Measurements from ENCODE around the gene SLN. TPM values are rescaled to one million over a fixed set of nuclear protein-coding genes. Genes with fewer than 3 reads are reported as not detected.
"Not testable (repeated sequence)": the region's sequence is repeated elsewhere in the genome, so short reads cannot be mapped to it uniquely, and the experiment has no call there.

Gene SLN
- total RNA-seq, result not detected

DNA sequence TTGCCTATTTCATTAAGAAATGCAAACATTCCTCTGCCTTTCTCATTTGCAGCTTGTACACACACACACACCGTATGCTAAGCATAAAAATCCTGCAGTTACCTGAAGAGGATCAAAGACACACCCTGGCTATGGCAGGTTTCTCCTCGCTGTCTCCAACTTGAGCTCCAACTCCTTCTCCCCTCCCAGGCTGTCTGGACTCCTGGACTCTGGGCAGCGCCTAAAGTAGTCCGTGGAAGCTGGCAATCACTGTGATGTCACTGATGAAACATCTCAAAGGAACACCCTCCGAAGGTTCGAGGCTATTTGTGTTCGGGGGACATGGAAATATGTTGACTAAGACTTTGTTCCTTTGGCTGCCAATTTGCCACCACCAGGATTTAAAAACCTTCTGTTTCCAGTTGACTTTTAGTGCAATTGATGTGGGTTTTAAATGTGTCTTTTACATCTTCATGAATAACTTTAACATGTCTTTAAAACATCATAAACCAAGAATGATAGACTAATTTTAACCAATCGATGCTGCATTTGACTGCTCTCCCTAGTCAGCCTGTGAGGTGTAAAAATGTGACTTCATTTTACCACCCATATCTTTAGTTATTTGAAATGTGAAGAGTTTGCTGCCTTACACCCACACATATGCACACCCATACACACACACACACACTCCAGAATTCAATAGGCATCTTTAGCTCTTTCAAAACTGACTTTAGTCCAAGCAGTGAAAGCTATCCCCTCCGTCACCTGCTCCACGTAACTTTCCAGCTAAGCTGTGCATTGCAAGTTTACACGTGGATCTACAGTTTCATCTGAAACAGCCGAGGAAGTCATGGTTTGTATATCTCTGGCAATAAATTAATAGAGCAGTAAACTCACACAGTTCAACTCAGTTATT is at the start of gene SLN:
Gene SLN (minus strand): TSS at position 196 of the 895 bp plus-strand sequence.
- Mint-ChIP-seq H3K36me3 (no peaks in the 10 kb centered on the region), H3K27ac (no peak within 1 kb of the TSS), H3K27me3 (peaks cover 28% of the 10 kb centered on the region), H3K4me1 (no peaks in the 10 kb centered on the region), H3K4me3 (no peak within 1 kb of the TSS), H3K9me3 (no peaks in the 10 kb centered on the region)
- DNase-seq, result no peak

DNA sequence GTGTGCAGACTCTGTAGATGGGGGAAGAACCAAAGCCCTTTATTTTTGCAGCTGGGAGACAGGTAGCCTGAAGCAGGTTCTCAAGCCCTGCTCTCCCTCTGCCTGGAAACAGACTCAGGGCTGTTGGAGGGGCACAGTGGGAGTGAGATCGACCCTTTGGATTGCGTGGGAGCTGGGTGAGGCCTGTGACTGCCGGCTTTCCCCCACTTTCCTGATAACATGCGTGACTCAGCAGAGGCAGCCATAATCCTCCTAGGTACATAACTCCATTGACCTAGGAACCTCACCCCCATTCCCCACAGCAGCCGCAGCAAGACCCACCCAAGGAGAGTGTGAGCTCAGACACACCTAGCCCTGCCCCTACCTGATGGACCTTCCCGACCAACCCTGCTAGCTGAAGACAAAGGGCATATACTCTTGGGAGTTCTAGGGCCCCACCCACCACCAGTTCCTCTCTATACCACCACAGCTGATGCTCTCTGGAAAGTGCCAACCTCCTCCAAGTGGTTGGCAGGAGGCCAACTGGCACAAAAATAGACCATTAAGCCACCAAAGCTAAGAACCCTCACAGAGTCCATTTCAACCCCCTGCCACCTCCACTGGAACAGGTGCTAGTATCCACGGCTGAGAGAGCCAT is 47.0 kb upstream of the SLN start:
- not testable (repeated sequence) for H3K36me3 Mint-ChIP-seq, H3K4me3 Mint-ChIP-seq, H3K9me3 Mint-ChIP-seq, H3K27ac Mint-ChIP-seq, DNase-seq, H3K4me1 Mint-ChIP-seq
- peaks cover 66% of the 10 kb centered on the region for H3K27me3 Mint-ChIP-seq

DNA sequence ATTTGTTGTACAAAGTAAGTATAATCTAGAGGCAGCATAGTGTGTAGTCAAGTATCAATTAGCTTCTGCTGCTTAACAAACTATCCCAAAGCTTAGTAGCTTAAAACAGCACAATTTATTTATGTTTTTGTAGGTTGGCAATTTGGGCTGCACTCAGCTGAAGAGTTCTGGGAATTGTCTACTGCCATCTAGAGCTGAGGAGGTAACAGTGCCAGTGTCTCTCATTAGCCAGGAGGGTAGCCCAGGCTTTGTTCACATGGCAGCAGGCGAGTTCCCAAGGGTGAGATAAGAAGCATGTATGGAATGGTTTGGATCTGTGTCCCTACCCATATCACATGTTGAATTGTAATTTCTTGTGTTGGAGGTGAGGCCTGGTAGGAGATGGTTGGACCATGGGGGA is 45.8 kb upstream of the SLN start:
- Mint-ChIP-seq H3K27ac (no peak overlapping the region), H3K9me3 (no peaks in the 10 kb centered on the region), H3K36me3 (no peaks in the 10 kb centered on the region), H3K27me3 (peaks cover 70% of the 10 kb centered on the region), H3K4me3 (no peak overlapping the region), H3K4me1 (no peaks in the 10 kb centered on the region)
- DNase-seq, result no peak

DNA sequence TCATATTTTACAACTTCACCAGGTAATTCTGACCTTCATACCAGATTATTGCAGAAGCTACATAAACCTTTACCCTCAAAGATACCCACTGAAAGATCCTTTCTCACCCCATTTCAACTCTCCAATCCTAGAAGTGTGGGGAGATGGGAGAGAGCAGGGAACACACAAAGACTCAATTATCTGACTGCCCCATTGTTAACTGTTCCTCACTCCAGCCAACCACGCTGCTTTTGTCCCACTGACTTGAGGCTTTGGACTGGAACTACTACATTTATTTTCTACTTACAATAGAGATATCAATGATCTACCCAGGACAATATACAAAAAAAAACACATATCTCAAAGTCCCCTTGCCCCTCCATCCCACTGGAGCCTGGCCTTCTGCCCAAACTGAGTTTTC is 44.7 kb upstream of the SLN start:
- Mint-ChIP-seq H3K9me3 (no peaks in the 10 kb centered on the region), H3K36me3 (no peaks in the 10 kb centered on the region), H3K4me3 (no peak overlapping the region), H3K27me3 (peaks cover 67% of the 10 kb centered on the region), H3K4me1 (no peaks in the 10 kb centered on the region), H3K27ac (no peak overlapping the region)
- DNase-seq, result no peak

DNA sequence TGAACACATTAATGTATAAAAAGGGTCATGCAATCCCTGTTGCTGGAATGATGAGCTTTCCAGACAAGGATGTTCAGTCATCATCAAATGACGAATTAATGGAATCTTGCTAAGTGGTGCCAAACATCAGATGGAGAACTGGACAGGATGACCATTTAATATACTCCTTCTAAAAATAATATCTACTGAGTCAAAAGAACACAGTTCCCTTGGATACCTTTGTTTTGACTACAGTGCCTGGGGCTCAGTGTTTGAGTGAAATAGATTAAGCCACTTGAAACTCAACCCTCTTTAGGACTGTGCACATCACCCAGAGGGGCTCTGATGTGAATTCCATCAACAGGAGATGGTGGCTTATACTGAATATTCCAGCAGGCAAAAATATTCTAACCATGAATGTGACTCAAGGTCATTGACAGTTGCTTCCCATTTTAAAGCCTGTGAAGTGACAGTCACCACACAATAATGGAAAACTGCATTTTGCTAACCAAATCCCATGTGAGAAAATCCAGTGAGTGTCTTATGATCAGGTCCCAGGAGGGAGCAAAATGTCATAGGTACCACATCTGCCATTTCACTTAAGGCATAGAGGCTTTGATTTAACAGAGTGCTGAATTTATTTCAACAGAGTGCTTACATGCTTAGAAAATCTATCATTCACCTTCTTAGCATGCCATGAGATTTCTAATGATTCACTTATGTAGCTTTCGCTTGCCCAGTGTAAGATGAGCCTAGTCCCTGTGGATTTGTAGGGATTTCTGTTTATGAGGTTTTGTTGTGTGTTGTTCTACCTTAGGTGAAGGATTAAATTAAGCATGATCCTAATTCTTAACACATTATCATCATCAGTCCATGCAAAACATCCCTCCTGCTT is 41.3 kb upstream of the SLN start:
- Mint-ChIP-seq H3K9me3 (no peaks in the 10 kb centered on the region), H3K36me3 (no peaks in the 10 kb centered on the region), H3K27me3 (peaks cover 42% of the 10 kb centered on the region), H3K4me1 (no peaks in the 10 kb centered on the region), H3K4me3 (no peak overlapping the region), H3K27ac (no peak overlapping the region)
- DNase-seq, result no peak

DNA sequence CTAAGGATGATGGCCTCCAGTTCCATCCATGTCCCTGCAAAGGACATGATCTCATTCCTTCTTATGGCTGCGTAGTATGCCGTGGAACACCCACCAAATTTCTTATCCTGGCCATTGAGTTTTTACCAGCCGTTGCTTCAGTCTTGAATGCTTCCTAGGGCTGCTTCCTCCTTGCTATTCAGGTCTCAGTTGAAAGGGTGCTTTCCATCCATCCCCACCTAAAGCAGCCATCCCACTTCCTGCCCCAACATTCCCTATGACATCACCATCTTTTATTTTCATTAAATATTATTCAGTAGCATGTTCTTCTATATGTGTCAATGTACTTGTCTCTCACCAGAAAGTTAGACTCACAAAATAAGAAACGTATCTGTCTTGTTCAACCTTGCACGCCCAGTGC is 40.7 kb upstream of the SLN start:
- Mint-ChIP-seq H3K9me3 (no peaks in the 10 kb centered on the region), H3K4me1 (no peaks in the 10 kb centered on the region), H3K27ac (no peak overlapping the region), H3K27me3 (peaks cover 36% of the 10 kb centered on the region), H3K36me3 (no peaks in the 10 kb centered on the region), H3K4me3 (no peak overlapping the region)
- DNase-seq, result no peak

DNA sequence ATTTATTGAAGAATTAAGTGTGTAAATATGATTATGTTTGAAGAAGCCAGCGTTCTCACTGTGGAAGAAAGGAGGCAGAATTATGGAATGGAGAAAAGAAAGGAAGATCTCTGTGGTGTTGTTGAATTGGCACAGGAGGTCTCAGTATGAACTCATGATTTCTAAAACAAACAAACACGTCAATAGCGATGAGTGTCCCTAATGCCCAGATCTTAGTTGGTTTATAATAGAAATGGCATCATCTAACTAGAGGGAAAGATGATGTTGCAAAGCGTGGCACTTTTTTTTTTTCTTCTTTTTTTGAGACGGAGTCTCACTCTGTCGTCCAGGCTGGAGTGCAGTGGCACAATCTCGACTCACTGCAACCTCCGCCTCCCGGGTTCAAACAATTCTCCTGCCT is 39.2 kb upstream of the SLN start:
- no peaks in the 10 kb centered on the region for H3K36me3 Mint-ChIP-seq
- peaks cover 25% of the 10 kb centered on the region for H3K27me3 Mint-ChIP-seq
- H3K9me3 Mint-ChIP-seq, result no peaks in the 10 kb centered on the region
- H3K27ac Mint-ChIP-seq, result no peak overlapping the region
- no peak for DNase-seq
- no peaks in the 10 kb centered on the region for H3K4me1 Mint-ChIP-seq
- no peak overlapping the region for H3K4me3 Mint-ChIP-seq

DNA sequence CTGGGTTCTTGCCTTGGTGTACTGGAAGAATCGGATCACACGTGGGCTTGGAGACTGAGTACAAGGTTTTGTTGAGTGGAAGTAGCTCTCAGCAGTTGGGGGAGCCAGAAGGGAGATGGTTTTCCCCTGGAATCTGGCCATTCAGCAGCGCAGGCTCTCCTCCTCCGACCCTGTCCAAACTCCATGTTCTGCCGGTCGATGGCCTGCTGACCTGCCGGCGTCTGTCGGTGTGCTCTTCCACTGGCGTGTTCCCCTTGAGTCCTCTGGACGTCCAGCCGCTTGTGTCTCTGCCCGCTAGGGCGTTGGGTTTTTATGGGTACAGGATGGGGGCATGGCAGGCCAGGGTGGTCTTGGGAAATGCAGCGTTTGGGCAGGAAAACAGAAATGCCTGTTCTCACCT is 38.5 kb upstream of the SLN start:
- Mint-ChIP-seq H3K4me3 (no peak overlapping the region), H3K9me3 (no peaks in the 10 kb centered on the region), H3K36me3 (no peaks in the 10 kb centered on the region), H3K27ac (no peak overlapping the region), H3K27me3 (peaks cover 26% of the 10 kb centered on the region), H3K4me1 (no peaks in the 10 kb centered on the region)
- no peak for DNase-seq

DNA sequence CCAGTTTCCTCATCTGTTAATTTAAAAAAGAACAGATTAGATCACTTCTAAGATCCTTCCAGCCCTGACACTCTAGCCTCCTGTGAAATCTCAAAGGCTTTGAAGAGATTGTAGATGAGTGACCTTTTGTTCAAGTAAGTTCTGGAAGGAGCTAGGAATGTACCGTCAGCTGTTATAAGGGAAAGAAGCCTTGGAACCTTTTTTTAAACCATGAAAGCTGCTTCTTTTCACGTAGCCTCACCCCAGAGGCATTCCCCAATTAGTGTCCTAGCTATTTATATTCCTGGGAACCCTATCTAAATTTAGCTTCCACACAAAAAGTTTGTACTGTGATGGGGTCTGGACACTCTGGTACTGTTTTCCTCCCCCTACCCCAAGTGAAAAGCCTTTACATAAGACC is 35.8 kb upstream of the SLN start:
- Mint-ChIP-seq H3K4me3 (no peak overlapping the region), H3K27ac (no peak overlapping the region), H3K9me3 (no peaks in the 10 kb centered on the region), H3K36me3 (no peaks in the 10 kb centered on the region), H3K27me3 (peaks cover 22% of the 10 kb centered on the region), H3K4me1 (no peaks in the 10 kb centered on the region)
- DNase-seq, result no peak

DNA sequence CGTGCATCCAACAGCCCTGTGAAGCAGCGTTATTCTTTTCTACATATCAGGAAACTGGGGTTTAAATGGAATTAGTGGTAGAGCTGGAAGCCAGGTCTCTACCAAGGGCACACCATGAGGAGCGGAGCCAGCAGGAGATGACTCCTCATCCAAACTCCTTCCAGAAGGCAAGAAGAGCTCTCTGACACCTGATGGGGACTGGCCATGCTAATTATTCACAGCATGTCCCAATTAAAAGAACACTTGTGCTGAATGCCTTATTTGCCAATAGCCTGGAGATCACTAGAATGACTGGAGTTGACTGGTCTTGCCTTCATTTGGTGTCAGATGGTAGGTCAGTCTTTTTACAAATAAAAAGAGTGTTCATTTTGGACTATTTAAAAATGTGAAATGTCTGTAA is 32.9 kb upstream of the SLN start:
- Mint-ChIP-seq H3K4me3 (no peak overlapping the region), H3K27me3 (peaks cover 28% of the 10 kb centered on the region), H3K36me3 (no peaks in the 10 kb centered on the region), H3K27ac (no peak overlapping the region), H3K9me3 (no peaks in the 10 kb centered on the region), H3K4me1 (no peaks in the 10 kb centered on the region)
- DNase-seq, result no peak

DNA sequence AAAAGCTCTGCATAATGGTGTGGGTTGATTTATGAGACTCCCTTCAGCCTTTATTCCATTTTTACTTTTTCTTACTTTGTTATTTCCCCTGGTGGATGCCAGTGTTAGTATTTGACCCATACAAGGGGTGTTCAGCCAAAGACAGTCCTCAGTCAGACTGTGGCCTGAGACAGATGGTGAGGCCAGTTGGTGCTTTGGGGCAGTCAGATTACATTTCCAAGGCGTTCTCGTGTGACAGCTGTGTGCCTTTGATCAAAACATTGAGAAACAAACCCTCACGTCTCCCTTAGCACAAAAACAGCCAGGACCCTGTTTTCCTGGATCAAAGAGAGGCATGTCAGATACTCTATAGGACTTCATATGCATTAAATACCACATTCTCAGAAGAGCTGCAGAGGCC is 31.3 kb upstream of the SLN start:
- H3K4me1 Mint-ChIP-seq, result no peaks in the 10 kb centered on the region
- no peak for DNase-seq
- H3K36me3 Mint-ChIP-seq, result no peaks in the 10 kb centered on the region
- no peaks in the 10 kb centered on the region for H3K9me3 Mint-ChIP-seq
- no peak overlapping the region for H3K4me3 Mint-ChIP-seq
- H3K27ac Mint-ChIP-seq, result no peak overlapping the region
- H3K27me3 Mint-ChIP-seq, result peaks cover 28% of the 10 kb centered on the region

DNA sequence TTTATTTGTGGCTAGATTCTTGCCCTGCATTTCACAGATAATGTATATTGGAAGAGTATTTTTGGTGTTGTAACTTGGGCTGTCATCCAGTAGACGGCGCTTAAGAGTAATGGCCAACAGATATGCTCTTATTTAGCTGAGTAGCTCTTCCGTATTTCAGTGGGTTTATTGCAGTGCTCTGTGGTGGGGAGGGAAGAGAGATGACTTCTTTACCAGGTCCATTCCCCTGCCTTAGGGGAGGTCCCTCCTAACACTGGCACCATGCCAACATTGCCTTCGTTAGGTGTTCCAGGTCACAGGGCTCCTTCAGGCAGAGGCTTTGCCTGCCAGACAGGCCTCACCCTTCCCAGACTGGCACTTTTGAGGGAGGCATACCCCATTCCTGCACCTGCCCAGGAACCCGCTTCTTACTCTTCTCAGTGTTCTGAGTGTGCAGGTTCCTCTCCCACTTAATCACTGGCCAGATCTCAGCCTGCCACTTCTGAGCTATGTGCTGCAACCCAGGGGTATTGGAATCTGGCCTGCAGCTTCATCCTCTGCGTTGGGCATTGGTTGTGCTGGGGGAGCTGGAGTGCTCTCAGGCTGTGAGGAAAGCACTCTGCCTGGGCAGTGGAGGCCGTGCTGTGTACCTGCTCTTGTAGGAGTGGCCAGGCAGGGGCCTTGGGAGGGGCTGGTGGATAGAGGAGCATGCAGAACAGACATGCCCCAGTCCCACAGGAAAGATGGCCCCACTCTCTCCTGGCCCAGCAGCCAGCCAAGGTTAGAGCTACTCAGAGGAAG is 29.4 kb upstream of the SLN start:
- Mint-ChIP-seq H3K4me1 (no peaks in the 10 kb centered on the region), H3K27me3 (peaks cover 36% of the 10 kb centered on the region), H3K27ac (no peak overlapping the region), H3K9me3 (no peaks in the 10 kb centered on the region), H3K4me3 (no peak overlapping the region), H3K36me3 (no peaks in the 10 kb centered on the region)
- no peak for DNase-seq

DNA sequence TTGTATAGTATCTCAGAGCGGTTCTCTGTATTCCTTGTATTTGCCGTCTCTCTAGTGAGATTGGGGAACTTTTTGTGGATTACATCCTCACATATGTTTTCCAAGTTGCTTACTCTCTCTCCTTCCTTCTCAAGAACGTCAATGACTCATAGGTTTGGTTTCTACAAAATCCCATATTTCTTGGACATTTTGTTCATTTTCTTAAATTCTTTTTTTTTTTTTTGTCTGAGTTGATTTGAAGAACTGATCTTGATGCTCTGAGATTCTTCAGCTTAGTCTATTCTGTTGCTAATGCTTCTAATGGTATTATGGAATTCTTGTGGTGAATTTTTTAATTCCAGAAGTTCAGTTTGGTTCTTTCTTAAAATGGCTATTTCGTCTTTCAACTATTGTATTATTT is 28.4 kb upstream of the SLN start:
- no peaks in the 10 kb centered on the region for H3K36me3 Mint-ChIP-seq
- H3K4me3 Mint-ChIP-seq, result no peak overlapping the region
- H3K9me3 Mint-ChIP-seq, result no peaks in the 10 kb centered on the region
- no peak for DNase-seq
- no peaks in the 10 kb centered on the region for H3K4me1 Mint-ChIP-seq
- H3K27ac Mint-ChIP-seq, result no peak overlapping the region
- H3K27me3 Mint-ChIP-seq, result peaks cover 32% of the 10 kb centered on the region

DNA sequence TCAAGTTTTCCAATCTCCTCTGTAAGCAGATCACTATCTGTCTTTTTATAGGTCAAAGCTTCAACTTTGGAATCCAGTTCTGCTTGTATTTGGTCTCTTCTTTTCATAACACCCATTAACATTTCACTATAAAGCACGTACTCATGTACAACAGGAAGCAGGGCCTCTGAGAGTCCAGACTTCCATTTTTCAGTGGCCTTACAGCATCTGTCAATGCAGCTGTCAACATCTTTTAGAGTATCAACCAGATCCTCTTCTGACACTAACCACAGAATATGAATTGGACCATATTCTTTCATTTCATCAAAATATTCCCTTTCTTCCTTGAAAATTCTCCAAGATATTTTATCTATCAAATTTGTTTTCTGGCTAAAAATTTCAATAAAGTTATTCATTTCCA is 24.7 kb upstream of the SLN start:
- no peak overlapping the region for H3K4me3 Mint-ChIP-seq
- DNase-seq, result no peak
- H3K36me3 Mint-ChIP-seq, result no peaks in the 10 kb centered on the region
- H3K4me1 Mint-ChIP-seq, result no peaks in the 10 kb centered on the region
- peaks cover 37% of the 10 kb centered on the region for H3K27me3 Mint-ChIP-seq
- no peak overlapping the region for H3K27ac Mint-ChIP-seq
- H3K9me3 Mint-ChIP-seq, result peaks cover 1% of the 10 kb centered on the region

DNA sequence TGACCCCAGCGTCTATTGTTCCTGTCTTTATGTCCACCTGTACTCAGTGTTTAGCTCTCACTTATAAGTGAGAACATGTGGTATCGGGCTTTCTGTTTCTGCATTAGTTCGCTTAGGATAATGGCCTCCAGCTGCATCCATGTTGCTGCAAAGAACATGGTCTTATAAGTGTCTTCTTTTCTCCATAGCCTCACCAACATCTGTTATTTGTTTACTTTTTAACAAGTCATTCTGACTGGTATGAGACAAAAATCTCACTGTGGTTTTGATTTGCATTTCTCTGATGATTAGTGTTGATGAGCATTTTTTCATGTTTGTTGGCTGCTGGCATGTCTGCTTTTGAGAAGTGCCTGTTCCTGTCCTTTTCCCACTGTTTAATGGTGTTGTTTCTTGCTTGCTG is 21.7 kb upstream of the SLN start:
- H3K4me1 Mint-ChIP-seq, result no peaks in the 10 kb centered on the region
- H3K4me3 Mint-ChIP-seq, result no peak overlapping the region
- peaks cover 1% of the 10 kb centered on the region for H3K9me3 Mint-ChIP-seq
- no peak for DNase-seq
- H3K36me3 Mint-ChIP-seq, result no peaks in the 10 kb centered on the region
- H3K27me3 Mint-ChIP-seq, result peaks cover 40% of the 10 kb centered on the region
- no peak overlapping the region for H3K27ac Mint-ChIP-seq

All from activated naive CD8-positive, alpha-beta T cell treated with anti-CD3 and anti-CD28 coated beads for 36 hours (primary cell).